SHP77 treated with DMSO at 0.1 percent for 48 hours (cell line): Measurements from ENCODE around the gene GCLM.
"Not testable (repeated sequence)": the region's sequence is repeated elsewhere in the genome, so short reads cannot be mapped to it uniquely, and the experiment has no call there.

ENCODE experiments used
- DNase-seq: peaks from one replicate; lab custom pipeline; 2025; lab: John Stamatoyannopoulos, UW

GCLM gene

DNA sequence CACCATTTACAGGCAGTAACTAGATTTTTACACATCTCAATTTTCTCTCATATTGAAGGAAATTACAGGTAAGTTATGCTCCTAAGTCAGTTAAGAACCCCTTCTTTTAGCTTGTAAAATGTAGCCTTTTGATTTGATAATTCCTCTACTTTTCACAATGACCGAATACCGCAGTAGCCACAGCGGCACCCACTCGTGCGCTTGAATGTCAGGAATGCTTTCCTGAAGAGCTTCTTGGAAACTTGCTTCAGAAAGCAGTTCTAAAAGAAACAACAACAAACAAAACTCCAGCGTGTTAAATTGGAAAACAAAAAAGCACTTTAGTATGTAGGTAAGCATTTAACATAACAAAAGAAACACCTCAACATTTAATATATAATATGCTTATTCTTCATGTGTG, 20.3 kb downstream of the GCLM start:
- DNase-seq, result no peak

DNA sequence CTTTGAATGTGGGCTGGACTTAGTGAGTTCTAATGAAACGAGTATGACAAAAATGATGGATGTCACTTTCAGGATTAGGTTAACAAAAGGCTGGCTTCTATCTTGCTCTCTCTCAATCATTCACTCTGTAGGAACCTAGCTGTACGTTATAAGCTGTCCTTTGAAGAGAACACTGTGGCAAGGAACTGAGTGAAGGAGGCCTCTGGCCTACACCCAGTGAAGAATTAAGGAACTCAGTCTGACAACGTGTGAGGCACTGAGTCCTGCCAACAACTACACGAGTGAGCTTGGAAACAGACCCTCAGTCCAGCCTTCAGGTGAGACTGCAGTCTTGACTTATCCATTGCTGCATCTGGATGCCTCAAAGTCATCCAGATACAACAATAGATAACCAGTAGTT, 27.0 kb downstream of the GCLM start:
- no peak for DNase-seq

DNA sequence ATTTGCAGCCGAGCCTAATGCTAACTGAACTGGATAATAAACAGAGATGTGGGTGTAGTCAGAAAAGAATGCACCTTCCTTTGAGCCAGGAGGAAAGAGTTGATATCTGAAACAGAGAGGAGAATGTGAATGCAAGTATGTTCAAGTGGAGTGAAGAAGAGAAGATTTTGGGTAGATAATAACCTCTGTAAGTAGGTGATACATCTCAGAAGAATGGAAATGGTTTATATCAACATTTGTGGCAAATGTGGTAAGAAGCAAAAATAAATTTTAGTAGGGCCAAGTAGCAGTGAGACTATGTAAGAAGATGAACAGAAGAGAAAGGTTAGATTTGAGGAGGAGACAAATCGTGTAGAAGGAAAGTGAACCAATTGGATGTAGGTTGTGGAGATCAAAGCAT, 28.5 kb downstream of the GCLM start:
- no peak for DNase-seq

DNA sequence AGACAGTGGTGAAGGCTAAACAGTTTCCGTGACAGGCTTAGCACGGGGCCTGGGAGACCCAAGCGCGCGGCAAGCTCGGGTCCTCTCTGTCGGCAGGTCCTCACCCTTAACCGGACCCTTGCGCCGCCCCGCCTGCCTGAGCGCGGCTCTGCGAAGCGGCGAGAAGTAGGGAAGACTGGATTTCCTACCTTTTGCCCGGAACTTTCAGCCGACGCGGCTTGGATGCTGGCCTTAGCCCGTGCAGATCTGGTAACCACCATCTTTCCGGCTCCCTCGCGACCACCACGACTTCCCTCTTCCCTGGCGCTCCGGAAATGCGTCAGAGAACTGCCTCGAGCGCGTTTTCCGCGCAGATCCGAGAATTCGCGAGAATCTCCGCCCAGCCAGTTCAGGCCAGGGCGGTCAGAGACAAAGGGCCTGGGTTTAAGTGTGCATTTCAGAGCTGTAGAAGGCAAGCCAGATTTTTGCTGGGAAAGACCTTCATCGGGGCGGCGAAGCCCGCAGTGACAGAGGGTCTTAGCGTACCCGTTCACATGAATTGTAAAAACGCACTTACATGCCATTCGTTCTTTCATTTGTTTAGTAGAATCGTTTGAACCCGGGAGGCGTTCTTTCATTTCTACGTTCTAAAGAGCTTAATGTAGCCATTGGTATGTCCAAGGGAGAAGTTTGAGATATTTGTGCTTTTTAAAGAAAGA, 30.2 kb downstream of the GCLM start, which contains the start of gene DNTTIP2:
Gene DNTTIP2 (minus strand): TSS at position 318 of the 698 bp plus-strand sequence. CDS start 58 bp downstream, at position 260.
- DNase-seq, result peak; percentile 70

DNA sequence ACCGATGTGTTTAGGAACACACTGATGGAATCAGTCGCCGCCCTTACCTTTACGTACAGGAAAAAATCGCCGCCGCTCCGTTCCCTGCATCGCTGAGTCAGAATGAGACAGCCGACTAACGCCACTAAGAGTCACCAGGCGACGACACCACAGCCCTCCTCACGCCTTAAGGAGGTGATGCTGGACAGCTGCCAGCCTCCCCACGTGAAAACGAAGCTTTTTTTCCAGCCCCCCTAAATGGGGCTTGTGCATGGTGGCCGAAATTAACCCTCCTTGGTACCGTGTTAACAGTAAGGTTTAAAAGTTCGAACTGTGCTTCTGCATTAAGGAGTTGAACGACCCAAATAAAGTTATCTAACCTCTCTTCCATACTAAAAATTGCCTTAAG, 30.7 kb downstream of the GCLM start:
- no peak for DNase-seq

DNA sequence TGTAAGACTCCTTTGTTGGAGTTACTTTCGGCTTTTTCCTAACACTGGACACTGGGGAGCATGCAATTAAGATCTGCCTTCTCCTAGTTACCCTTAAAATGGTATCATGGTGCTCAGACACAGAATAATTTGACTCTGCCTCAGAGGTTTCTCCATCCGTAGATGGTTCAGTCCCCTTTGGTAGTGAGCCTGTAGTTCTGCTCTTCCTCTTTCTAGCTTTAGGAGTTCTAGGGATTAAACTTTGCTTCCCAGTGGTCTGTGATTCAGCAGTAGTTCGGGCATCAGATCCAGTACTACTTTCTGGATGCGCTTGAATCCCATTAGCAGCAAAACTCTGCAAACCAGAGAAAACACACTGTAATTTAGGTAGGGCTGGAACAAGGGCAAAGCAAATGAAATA, 31.7 kb downstream of the GCLM start:
- no peak for DNase-seq

DNA sequence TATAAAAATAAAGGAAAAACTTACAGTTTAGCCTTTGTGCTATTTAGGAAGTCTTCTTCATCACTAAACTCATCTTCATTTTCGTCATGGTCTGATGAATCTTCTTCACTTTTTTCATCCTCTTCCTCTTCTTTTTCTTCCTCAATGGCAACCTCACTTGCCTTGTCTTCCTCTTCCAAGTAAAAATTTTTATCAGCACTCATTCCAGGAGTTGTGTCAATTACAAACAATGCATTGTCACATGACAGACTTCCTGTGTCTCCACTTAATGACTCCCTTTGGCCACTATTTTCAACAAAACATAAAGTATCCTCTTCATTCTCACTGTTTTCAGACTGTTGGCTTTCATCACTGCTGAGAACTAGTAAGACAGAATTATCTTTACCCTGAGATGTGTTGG, 33.0 kb downstream of the GCLM start:
- no peak for DNase-seq

DNA sequence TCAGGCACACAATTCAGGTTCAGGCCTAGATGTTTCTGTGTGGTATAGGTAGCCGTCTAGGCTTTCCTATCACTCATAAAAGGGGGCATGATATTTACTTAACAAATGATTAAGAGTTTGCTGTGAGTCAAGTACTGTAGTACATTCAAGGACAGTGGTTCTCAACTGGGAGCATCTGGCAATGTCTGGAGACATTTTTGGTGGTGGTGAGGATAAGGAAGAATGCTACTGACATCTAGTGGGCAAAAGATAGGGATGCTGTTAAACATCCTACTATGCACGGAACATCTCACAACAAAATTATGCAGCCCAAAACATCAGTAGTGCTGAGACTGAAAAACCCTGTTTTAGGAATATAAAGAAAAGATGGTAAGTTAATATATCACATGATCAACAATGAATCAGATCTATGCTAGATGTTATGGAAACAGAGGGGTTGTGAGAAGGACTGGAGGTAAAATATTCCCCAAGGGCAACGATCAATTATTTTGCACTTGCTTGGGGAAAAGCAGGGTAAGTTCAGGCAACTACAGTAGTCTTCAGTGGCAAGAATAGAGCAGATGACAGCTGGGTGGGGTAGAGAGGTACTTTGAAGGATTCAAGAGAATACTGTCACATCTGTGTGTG, 35.1 kb downstream of the GCLM start:
- DNase-seq, result no peak

DNA sequence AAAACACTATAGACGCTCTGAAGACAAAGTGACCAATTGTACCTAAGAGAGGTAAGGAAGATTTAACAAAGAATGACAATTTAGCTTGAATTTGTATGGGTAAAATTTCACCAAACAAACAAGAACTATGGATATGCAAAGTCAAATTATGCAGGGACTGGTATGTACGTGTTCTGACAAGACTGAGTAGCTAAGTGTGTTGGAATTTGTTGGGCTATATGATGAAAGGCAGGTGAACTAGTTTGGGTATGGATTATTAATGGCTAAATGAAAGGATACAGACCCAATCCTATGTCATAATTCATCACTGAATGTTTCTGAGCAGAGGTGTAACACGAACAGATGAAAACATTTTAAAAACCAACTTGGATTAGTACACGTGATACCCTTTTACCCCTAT, 37.9 kb downstream of the GCLM start:
- no peak for DNase-seq

DNA sequence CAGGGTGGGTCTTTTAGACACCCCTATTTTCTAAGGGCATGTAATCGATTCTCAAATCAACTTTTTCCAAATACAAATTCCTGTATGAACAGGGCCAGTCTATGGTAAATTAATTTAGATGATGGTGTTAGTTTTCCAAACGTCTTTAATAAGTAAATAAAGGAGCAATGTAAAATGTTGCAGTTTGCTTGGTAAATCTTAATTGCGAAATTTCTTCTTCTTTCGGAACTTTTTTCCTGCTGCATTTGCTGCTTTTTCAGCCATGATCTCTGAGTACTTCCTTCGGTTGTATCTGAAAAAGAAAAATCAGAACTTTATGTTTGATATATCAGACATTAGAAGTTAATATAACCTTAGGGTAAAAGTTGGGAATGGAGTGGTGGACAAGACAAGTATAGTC, 39.6 kb downstream of the GCLM start:
- no peak for DNase-seq

DNA sequence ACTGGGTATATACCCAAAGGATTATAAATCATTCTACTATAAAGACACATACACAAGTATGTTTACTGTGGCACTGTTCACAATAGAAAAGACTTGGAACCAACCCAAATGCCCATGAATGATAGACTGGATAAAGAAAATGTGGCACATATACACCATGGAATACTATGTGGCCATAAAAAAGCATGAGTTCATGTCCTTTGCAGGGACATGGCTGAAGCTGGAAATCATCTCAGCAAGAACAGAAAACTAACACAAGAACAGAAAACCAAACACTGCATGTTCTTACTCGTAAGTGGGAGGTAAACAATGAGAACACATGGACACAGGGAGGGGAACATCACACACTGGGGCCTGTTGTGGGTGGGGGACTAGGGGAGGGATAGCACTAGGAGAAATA, 40.7 kb downstream of the GCLM start:
- DNase-seq, result not testable (repeated sequence)

DNA sequence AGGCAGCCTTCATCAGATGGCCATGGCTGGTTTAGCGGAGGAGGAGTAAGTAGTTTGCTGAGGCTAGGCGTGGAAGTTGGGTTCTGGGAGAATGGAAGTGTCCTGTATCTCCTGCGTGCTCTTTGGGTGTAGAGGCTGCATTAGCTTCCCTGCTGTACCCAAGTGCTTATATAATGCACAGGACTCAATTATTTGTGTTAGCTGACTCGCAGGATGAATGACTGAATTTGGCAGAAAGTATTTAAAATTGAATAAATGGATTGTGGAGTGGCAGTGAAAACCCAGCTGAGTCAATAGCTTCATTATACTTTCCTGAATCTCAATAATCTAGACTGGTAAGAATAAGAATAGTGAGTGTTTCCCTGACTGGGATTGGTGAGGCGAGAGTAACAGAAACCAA, 44.0 kb downstream of the GCLM start:
- no peak for DNase-seq

DNA sequence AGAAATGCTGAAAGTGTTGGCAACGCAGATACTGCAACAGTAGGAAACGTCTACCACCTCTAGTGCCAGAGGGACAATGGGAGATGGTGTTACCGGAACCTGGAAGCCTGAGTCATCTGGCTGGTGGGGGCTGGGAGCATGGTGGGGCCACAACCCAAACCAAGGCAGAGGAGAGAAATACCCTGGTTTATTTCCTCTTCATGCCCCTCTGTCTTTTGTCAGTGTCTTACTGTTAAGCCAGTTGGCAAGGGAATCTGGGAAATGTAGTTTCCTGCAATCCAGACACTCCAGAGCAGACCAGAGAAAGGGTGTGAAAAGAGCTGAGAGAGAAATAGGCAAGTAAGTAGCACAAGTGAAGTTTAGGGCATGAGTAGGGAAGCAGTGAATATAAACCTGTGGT, 45.1 kb downstream of the GCLM start:
- DNase-seq, result no peak

DNA sequence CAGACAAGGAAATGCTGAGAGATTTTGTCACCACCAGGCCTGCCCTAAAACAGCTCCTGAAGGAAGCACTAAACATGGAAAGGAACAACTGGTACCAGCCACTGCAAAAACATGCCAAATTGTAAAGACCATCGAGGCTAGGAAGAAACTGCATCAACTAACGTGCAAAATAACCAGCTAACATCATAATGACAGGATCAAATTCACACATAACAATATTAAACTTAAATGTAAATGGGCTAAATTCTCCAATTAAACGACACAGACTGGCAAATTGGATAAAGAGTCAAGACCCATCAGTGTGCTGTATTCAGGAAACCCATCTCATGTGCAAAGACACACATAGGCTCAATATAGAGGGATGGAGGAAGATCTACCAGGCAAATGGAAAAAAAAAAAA, 51.6 kb downstream of the GCLM start:
- DNase-seq, result not testable (repeated sequence)

DNA sequence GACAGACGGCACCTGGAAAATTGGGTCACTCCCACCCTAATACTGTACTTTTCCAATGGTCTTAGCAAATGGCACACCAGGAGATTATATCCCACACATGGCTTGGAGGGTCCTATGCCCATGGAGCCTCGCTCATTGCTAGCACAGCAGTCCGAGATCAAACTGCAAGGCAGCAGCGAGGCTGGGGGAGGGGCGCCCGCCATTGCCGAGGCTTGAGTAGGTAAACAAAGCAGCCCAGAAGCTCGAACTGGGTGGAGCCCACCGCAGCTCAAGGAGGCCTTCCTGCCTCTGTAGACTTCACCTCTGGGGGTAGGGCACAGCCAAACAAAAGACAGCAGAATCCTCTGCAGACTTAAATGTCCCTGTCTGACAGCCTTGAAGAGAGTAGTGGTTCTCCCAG, 53.2 kb downstream of the GCLM start:
- not testable (repeated sequence) for DNase-seq

DNA sequence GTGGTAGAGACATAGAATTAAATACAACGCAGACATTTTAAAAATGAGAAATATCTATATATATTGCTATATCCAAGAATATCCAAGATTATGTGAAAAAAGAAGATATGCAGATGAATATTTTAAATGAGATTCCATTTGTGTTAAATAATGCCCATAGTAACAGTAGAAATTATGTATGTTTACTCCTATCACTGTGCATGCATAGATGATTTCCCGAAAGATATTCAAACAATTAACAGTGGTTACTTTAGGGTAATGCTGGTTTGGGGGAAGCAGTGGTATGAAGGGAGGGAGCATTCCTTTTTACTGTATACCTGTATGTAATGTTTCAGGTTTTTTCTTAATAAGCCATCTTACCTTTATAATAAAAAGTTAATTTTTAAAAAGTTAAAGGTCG, 55.3 kb downstream of the GCLM start:
- no peak for DNase-seq

DNA sequence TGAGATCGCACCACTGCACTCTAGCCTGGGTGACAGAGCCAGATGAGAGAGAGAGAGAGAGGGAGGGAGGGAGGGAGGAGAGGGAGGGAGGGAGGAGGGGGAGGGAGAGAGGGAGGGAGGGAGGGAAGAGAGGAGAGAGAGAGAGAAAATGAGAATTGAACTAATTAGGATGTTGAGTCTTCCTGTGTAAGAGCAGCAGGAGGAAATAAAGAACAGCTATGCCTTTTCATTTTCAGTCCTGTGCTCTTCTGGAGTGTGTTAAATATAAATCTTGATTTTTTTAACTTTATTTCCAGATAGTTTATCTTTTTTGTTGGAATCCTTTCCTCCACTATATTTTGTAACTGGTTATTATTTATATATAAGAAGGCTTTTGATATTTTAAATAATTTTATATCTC, 57.4 kb downstream of the GCLM start:
- DNase-seq, result no peak

DNA sequence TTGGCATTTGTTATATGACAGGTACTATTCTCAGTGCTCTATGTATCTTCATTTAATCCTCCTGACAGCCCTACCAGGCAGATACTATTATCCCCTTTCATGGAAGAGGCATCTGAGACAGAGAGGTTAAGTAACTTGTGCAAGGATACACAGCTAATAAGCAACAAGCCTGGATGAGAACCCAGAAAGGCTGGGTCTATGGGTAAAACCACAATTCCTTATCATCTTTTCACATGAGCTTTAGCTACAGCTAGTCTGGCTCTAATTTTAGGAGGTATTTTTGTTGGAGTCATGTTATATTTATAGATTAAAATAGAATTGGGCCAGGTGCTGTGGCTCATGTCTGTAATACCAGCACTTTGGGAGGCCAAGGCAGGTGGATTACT, 57.9 kb downstream of the GCLM start:
- DNase-seq, result no peak

DNA sequence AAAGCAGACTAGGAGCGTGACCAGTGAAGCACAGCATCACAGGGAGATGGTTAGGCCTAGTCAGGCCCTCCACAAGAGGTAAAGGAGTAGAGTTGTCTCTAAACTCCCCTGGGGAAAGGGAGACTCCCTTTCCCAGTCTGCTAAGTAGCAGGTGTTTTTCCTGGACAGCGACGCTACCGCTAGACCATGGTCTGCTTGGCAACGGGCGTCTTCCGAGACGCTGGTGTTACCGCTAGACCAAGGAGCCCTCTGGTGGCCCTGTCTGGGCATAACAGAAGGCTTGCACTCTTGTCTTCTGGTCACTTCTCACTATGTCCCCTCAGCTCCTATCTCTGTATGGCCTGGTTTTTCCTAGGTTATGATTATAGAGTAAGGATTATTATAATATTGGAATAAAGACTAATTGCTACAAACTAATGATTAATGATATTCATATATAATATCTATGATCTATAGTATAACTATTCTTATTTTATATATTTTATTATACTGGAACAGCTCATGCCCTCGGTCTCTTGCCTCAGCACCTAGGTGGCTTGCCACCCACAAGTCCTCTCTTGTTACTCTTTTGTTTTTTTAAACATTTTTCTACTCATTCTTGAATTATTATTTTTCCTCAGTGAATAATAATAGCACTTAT, 58.4 kb downstream of the GCLM start:
- DNase-seq, result peak; percentile 29

DNA sequence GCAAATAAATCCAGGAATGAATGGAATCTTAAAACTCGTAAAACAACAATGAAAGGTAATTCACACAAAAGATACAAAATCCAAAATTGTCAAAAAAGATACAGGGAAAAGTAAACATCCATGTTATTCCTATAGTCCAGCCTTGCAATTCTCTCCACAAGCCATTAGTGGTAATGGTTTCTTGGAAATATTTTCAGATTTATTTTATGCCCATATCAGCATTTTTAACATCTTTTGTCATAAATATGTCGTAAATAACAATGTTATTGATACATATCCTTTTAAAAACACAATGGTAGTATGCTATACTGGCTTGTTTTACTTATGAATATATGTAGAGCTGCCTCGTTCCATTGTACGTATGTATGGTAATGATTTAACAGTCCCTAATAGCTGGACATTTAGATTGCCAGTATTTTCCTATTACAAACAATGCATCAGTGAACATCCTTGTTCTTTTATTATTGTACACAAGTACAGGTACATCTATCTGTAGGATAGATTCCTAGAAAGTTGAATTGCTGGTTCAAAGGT, 60.8 kb downstream of the GCLM start:
- no peak for DNase-seq

DNA sequence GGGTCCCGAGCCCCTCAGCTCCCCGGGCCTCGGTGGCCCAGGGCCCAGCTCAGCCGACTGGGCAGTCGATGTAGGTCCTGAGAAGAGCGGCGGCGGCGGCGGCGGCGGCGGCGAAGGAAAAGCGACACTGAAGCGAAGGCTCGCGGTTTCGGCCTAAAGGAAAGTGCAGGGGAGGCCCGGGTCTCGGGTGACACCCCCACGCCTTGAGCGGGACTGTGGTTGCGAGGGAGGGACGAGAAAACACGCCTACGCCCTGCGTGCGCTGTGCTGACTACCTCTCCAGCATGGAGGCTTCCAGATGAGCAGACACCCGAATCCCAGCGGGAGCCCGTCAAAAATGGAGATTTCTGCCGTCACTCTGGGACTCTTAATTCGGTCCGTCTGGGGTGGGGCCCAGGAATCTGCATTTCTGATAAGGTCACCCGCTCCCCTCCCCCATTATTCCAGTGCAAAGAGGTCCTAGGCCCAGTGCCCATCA, 61.4 kb downstream of the GCLM start:
- peak; percentile 79 for DNase-seq

DNA sequence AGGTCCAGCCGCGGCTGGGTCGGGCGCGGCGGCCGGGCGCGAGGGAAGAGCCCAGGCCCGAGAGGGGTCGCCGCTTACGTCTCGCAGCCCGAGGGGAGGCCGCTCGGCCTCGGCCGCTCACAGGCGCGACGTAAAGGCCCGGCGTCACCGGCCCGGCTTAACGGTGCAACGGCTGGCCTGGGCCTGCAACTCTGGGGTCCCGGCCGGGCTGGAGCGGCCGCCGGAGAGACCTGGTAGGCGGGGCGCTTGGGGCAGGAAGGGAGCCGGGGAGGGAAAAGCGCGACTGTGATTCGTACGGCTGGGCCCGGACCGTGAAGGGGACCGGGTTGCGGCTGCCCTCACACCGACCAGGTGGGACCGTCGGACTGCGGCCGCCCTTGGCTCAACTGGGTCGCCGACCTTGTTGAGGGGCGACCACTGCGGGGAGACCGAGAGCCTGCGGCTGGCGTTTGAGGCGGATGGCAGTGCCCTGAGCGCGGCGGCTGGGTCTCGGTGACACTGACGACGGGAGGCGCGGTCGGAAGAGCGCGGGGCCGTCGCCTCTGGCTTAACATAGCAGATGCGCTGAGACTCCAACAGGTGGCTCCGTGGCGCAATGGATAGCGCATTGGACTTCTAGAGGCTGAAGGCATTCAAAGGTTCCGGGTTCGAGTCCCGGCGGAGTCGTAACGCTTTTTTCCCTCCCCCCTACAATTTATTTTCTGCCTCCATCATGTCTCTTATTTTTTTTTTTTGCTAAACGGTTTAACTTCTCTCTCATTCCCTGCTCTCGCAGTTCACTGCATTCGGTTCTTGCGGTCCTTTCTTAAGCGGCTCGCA, 62.0 kb downstream of the GCLM start:
- peak; percentile 79 for DNase-seq
